Raji (cell line): ENCODE results near the gene FLRT1.

Experiments used
- POLR2A ChIP-seq: IDR thresholded peaks from 2 replicates; pipeline ENCODE4 v1.6.1; 2011; ENCODE audit warnings: low read depth, low read length, control low read depth; ENCODE audit not compliant: insufficient read depth

Gene FLRT1

DNA sequence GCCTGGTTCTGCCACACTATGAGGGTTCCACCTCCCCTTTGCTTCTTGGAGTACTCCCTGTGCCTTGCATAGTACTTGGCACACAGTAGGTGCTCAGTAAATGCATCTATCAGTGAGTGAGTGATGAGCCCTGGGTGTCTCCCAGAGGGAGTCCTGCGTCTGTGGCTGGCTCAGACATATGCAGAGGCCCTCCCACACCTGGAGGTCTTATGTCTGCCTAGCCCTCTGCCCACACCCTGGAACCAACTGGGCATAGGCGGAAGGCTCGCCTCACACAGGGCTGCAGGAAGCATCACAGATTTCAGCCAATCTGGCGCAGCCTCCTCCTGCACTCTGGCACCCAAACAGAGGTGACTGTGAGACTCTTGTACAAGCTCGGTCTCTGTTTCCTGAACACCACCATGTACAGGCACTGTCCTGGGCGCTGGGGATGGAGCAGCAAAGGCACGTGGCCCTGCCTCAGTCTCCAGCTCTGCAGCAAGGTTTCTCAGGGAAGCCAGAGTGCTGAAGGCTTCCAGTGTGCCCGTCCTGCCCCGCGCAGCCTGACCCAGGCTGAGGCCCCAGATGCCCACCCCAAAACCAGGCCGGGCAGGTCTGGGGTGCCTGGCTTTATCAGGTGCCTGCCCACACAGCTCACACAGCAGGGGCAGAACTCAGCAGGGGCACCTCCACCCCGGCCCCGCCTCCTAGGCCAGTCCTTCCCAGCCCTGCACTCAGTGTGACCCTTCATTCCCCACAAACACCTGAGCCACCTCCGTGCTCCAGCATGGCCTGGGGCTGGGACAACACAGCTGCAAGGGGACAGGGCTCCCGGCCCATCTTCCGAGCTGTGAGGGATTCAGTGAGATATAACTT lies 26.7 kb downstream of the FLRT1 start:
- TF ChIP-seq POLR2A = no peak

DNA sequence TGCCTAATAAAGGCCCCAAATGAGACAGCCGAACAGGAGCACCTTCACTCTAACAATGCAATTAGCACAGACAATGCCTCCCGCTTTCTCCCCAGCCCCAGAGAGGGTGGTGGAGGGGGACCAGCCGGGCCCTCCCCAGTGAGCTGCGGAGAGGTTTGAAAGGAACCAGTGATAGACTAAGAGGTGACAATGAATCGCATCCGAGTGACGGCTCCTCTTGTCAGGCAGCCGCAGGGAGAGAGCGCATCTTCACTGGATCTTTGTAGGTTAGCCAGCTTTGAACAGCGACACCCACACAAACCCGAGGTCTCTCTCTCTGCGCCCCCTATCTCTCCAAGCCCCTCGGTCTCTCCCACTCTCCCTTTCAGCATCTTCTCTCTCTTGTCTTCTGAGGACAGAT lies 28.0 kb downstream of the FLRT1 start:
- no peak for TF ChIP-seq POLR2A

DNA sequence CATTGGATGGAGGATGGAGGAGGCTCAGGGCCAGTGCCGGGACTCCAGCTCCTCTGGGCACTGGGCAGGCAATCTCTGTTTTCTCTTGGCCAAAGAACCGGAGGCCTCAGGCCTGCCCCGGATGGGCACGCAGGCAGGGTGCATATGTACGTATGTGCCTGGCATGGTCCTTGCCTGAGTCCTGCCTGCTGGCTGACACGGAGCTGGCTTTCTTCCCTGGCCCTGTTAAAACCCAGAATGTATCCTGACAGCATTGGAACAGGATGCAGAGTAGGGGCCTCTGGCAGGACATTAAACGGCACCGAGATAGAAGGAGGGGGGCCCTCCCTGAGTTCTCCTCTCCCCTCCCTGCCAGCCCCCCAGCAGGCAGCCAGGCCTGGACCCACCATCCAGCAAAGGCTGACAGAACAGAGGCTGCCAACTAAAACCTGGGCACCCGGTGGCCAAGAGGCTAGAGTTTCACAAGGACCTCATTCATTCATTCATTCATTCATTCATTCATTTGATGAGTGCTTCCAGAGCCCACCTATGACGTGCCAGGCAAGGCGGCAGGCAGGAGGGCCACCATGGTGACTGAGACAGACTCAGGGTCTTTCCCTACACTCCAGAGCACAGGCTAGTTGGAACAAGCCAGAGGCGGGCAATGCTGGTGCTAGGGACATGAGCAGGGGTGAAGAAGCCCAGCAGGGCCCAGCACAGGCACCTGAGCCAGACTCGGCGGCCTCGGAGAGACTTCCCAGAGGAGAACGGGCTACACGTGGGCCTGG lies 28.8 kb downstream of the FLRT1 start:
- TF ChIP-seq POLR2A = no peak

DNA sequence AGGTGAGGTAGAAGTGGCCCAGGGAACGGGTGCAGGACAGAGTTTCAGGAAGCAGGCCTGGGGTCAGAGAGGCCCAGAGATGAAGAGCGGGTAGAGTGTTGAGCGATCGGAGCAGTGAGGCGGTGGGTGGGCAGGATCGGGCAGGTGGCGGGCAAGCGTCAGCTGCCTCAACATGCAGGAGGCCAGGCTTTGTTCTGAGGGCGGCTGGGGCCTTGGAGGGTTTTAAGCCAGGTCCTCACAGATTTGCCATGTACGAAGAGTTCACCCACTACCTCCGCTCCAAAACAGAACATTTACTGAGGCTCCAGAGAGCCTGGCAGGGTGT lies 29.4 kb downstream of the FLRT1 start:
- TF ChIP-seq POLR2A = no peak

DNA sequence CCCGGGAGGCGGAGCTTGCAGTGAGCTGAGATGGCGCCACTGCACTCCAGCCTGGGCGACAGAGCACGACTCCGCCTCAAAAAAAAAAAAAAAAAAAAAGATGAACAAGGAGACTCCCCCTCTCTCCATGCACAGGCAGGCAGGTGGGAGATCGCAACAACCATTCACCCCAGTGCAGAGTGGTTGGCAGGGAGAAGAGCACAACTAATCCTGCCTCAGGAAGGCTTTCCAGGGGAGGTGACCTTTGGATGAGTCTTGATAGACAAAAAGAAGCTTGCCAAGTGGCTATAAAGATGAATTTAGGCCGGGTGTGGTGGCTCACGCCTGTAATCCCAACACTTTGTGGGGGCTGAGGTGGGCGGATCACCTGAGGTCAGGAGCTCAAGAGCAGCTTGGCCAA lies 30.0 kb downstream of the FLRT1 start:
- TF ChIP-seq POLR2A = no peak

DNA sequence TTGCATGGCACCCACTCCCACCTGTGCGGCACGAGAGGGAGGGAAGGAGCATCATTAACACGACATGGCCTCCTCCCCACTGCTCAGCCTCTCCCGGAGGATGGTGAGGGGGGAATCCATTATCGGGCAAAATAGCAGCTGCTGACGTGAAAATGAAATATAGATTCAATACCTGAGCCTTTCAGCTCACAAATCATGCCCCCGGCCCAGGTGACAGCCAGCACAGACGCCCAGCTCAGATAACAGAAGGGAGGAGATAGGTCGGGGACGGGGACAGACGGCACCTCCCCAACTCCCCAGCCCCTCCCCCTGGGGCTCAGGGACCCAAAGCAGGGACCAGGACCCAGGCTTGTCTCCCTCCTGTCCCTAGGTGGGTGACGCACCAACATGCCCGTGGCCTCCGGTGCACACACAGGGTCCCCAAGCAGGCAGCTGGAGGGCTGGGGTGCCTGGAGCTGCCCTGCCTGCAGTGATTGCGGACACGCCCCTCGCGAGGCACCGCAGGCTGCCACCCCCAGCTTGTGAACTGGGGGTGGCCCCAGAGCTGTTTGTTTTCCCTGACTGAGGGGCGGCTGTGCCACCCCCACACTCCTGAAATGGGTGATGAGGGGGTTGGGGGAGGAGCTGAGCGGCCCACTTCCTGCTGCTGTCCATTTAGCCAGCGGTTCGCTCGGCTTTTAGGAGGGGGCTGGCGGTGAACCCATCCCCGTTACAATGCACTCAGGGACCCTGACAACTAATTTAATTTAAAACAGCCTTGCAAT lies 31.7 kb downstream of the FLRT1 start:
- no peak for TF ChIP-seq POLR2A

DNA sequence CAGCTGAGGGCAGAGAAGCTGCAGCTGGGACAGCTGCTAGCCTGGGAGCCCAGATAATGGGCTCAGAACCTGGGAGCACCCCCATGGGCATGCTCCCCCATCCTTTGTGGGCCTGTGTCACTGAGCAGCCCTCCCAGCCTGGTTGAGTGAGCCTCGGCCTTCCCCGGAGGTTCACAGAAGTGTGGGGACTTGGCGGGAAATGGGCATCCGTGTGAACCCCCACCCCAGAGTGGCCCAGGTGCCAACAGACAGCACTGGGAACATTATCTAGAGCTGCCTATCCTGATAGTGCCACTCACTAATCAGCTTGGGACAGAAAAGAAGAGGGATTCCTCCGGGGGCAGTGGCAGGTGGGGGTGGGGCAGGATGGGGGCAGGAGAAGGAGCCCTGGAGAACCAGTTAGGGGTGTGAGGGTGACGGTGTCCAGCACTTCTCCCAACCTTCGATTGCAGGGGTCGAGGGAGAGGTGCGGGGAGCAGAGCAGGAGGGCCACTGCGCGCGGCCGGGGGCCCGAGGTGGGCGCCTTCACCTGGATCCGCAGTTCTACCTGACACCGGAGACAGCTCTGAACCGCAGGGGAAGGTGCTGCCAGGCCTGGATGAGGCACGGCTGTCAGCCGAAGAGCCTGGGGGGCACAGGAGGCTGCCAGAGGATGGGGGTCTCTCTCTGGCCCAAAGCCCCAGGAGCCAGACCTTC lies 33.1 kb downstream of the FLRT1 start:
- TF ChIP-seq POLR2A = no peak

DNA sequence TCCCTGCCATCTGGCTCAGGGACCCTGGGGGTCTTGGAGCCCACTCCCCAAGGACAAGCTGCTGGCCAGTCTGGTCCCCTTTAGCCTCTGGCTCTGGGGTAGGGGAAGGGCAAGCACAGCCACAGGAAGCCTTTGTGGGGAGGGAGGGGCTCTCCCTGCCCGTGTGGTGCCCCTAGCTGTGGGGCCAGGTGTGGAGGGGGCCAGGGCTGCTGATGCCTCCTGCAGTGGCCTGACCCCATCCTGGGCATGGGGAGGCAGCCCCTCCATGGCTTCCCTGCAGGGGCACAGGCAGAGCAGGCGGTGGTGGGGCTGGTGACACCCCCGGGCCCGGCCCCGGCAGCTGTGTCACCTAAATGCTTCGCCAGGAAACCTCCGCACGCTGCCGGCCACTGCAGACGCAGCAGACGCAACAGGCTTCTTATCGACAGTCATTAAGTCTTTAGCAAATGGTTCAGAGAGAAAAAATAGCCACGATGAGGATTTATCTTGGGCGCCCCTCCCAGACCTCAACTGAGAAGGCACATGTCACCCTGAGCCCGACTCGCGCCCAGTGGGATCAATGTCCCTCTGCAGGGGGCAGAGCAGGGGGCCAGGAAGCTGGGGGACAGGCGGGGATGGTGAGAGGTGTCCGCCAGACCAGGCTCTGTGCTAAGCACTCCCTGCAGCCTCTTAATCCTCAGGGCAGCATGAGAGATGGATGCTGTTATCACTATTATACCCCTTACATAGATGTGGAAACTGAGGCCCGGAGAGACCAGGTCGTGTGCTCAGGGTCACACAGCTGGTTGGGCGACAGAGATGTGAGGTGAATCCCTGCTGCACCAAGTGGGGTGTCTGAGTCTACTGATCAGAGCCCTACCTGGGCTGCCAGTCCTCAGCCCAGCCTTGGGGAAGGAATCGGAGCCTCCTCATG lies 33.9 kb downstream of the FLRT1 start:
- no peak for TF ChIP-seq POLR2A

DNA sequence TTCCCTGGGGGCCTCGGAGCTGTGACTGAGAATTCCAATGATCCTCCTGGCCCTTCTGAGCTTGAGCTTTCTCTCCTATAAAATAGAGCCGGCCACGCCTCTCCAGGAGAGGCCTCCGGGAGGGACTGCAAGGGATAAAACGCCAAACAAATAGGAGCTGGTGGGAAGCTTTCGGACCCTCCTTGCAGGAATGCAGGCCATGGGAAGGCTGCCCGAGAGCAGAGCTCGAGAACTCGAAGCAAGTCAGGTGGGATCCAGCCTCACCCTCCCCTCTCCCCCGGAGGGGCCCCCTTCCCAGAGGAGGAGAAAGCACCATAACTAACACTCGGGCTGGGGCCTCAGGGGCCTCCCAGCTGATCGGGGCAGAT lies 34.6 kb downstream of the FLRT1 start:
- TF ChIP-seq POLR2A = no peak

DNA sequence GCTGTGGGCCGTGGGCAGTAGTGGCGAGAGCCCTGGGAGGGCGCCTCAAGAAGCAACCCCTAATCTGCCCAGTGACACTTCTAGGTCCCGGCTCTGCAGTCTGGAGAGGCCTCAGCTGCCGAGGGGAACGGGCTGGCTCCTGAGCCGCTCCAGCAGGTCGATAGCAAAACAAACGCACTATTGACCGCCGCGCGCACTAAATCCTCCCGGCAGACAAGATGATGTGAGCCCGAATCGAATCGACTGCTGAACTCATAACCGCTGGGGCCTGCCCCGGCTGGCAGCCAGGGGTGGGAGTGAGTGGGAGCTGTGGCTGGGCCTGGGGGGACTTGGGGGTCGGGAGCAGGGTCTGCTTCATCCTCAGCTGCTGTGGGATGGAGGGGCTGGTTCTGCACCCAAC lies 36.1 kb downstream of the FLRT1 start:
- no peak for TF ChIP-seq POLR2A

DNA sequence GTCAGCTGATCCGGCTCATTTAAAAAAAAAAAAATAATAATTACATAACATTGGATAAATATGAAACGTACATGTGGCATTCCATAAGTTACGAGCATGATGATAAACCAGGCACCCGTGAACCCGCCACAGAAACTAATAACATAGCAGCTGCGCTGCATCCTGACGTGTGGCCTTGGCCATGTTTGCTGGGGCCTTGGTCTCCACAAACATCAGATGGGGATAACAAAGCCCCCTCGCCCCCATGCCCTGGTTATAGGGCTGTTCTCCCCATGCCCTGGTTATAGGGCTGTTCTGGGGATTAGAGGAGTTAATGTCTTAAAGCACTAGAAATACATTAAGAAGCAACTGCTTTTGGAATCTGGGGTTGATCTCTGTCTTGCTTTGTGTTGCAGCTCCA lies 36.7 kb downstream of the FLRT1 start:
- TF ChIP-seq POLR2A = no peak

DNA sequence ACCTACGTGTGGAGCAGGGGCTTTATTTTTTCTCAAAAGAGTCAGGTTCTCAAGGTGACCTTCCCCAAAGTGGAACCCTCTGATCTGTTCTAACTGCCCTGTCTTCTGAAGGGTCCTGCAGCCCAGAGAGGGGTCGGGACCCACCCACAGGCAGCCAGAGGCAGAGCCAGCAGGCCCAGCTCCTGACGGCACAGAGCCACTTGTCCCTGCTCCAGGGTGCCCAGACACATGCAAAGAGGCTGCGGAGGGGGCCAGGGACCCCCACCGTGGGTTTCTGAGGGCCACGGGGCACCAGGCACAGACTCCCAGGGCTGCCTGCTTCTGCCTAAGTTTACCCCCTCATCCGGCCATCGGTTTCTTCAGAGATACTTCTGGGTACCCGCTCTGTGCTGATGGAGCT lies 37.1 kb downstream of the FLRT1 start:
- no peak for TF ChIP-seq POLR2A

DNA sequence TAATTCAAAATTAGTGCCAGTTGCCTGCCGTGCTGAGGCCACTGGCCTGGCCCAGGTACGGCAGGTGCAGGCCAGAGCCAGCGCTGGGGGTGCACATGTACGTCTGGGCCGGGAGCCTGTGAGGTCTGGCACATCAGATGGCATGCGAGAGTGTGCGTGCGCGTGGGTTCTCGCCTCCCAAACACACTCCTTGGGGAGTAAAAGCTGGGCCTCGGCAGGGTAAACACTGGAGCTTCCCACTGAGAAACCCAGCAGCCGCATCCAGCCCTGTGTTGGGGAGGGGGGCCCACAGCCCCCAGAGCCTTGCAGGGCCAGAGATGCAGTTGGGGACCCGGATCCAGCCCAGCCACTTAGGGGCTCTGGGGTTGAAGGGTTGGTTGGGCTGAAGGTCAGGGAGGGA lies 37.8 kb downstream of the FLRT1 start:
- TF ChIP-seq POLR2A = no peak

DNA sequence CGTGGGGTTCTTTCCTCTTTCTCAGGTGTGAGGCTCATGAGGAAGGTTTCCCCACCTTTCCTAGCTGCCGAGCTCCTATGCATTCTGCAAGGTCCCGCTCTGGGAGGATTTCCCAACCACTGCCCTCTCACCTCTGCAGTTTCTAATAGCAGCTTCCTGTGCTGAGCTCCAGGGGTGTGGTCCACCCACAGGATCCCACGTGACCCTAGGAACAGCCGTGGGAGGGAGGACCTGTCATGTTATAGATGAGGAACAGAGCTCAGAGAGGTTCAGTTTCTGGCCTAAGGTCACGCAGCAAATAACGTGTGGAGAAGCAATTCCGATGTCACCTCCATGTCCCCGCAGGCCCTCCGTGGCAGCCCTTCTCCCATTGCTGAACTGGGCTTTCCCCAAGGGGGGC lies 38.5 kb downstream of the FLRT1 start:
- no peak for TF ChIP-seq POLR2A

DNA sequence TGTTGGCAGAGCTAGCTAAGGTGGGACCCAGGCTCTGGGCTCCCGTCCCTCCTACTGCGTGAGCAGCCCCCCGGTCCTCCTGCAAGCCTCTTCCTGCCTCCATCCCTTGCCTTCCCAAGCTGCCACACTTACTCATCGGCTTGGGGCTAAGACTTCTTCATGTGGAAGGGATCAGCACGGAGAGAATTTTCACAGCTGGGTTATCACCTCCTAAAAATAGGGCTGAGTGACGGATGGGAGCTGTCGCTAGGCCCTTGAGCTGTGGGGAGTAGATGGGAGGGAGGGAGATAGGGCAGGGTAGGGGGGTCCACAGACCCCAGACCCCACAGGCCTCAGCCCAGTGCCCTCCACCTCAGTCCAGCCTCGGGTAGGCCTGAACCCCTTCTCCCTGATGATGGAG lies 41.0 kb downstream of the FLRT1 start:
- no peak for TF ChIP-seq POLR2A

DNA sequence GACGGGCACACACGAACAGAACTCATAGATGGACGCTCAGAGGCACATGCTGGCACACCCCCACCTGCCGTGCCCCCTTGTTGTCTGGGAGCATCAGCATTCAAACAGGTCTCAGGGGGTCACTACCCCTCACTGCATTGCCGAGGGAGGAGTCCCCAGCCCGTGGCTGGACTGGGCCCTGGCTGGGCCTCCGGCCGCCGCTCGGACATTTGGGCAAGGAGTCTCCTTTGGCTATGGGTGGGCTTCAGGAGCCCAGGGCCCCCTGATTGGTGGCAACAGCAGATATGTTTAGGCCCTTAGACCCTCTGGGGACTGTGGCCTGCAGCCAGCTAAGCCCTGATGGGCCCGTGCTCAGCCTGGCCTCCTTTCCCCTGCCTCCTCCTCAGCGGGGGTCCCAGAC lies 41.9 kb downstream of the FLRT1 start:
- no peak for TF ChIP-seq POLR2A
